ENCODE data around the gene RPRML. TPM values are rescaled to one million over a fixed set of nuclear protein-coding genes. Genes with fewer than 3 reads are reported as not detected.

The RPRML gene
- total RNA-seq, 1 experiment from 2014 or later: not detected

GRCh38 chr17:46947216-46947615 is 31.8 kb downstream of the RPRML start:
- BruUV-seq (replicated peaks): no TSS peak
- ChIA-PET POLR2A (ENCODE audit: low non-redundant PET) (interaction anchor here (0.5 kb wide), 1 partner anchor 1989 kb away, joined by 5 read pairs; no protein-coding TSS in a partner anchor), CTCF (no interaction called here)
- TF ChIP-seq CTCF (conservative IDR thresholded peaks at IDR 0.05; ENCODE audit: low read depth, low read length): no peak
- Histone ChIP-seq H3K27ac (ENCODE audit: low read depth, low read length, poor library complexity, severe bottlenecking) (no peak overlapping the region), H3K36me3 (ENCODE audit: insufficient read depth, low read length, poor library complexity, severe bottlenecking) (no peaks in the 10 kb centered on the region), H3K27me3 (replicated peaks; ENCODE audit: insufficient read depth, low read depth, low read length, poor library complexity) (no peaks in the 10 kb centered on the region), H3K4me1 (ENCODE audit: insufficient read depth, low read length, poor library complexity, severe bottlenecking) (peaks cover 7% of the 10 kb centered on the region), H3K4me3 (ENCODE audit: low read depth, low read length, poor library complexity, severe bottlenecking) (no peak overlapping the region), H3K9me3 (ENCODE audit: low read depth, low read length, poor library complexity, severe bottlenecking) (no peaks in the 10 kb centered on the region)
- DNase-seq (ENCODE audit: low spot score): no peak
- intact Hi-C loops (cut with micrococcal nuclease; ENCODE audit: unreplicated experiment): no loop called here

- Histone ChIP-seq H3K27me3 (replicated peaks; ENCODE audit: insufficient read depth, low read depth, low read length, poor library complexity) (no peaks in the 10 kb centered on the region), H3K27ac (ENCODE audit: low read depth, low read length, poor library complexity, severe bottlenecking) (no peak overlapping the region), H3K4me1 (ENCODE audit: insufficient read depth, low read length, poor library complexity, severe bottlenecking) (peaks cover 7% of the 10 kb centered on the region), H3K9me3 (ENCODE audit: low read depth, low read length, poor library complexity, severe bottlenecking) (no peaks in the 10 kb centered on the region), H3K4me3 (ENCODE audit: low read depth, low read length, poor library complexity, severe bottlenecking) (no peak overlapping the region), H3K36me3 (ENCODE audit: insufficient read depth, low read length, poor library complexity, severe bottlenecking) (no peaks in the 10 kb centered on the region)
- ChIA-PET CTCF (no interaction called here), POLR2A (ENCODE audit: low non-redundant PET) (no interaction called here)
- TF ChIP-seq EZH2 (IDR thresholded peaks at IDR 0.05; ENCODE audit: borderline replicate concordance, low read depth, low read length, poor library complexity, severe bottlenecking): no peak
- no peak for TF ChIP-seq CTCF (conservative IDR thresholded peaks at IDR 0.05; ENCODE audit: low read depth, low read length)
- BruUV-seq (replicated peaks): no TSS peak
- intact Hi-C loops (cut with micrococcal nuclease; ENCODE audit: unreplicated experiment): loop anchor here (5.0 kb wide), 1 partner anchor 372 kb away; no protein-coding TSS in a partner anchor
- DNase-seq (ENCODE audit: low spot score): no peak
Measured at GRCh38 chr17:46944931-46945330, 34.1 kb downstream of the RPRML start.

GRCh38 chr17:46943501-46944393 is 35.3 kb downstream of the RPRML start:
- intact Hi-C loops (cut with micrococcal nuclease; ENCODE audit: unreplicated experiment): loop anchor here (5.0 kb wide), 1 partner anchor 374 kb away; no protein-coding TSS in a partner anchor
- POLR2A ChIA-PET (ENCODE audit: low non-redundant PET): no interaction called here
- DNase-seq (ENCODE audit: low spot score): peak; percentile 18
- H3K9me3 ChIP-seq (ENCODE audit: low read depth, low read length, poor library complexity, severe bottlenecking): no peaks in the 10 kb centered on the region
- H3K27me3 ChIP-seq (replicated peaks; ENCODE audit: insufficient read depth, low read depth, low read length, poor library complexity): no peaks in the 10 kb centered on the region
- peaks cover 7% of the 10 kb centered on the region for H3K4me1 ChIP-seq (ENCODE audit: insufficient read depth, low read length, poor library complexity, severe bottlenecking)
- BruUV-seq (replicated peaks): no TSS peak
- no peaks in the 10 kb centered on the region for H3K36me3 ChIP-seq (ENCODE audit: insufficient read depth, low read length, poor library complexity, severe bottlenecking)
- CTCF ChIA-PET: interaction anchor here (0.6 kb wide), 1 partner anchor 102 kb away, joined by 3 read pairs; no protein-coding TSS in a partner anchor
- no peak for TF ChIP-seq EZH2 (IDR thresholded peaks at IDR 0.05; ENCODE audit: borderline replicate concordance, low read depth, low read length, poor library complexity, severe bottlenecking)
- no peak for TF ChIP-seq CTCF (conservative IDR thresholded peaks at IDR 0.05; ENCODE audit: low read depth, low read length)
- no peak overlapping the region for H3K4me3 ChIP-seq (ENCODE audit: low read depth, low read length, poor library complexity, severe bottlenecking)
- H3K27ac ChIP-seq (ENCODE audit: low read depth, low read length, poor library complexity, severe bottlenecking): no peak overlapping the region
